ENCODE results near the gene EGFR.

Gene EGFR

GRCh38 chr7:55066524-55066923 is 47.7 kb downstream of the EGFR start:
- Histone ChIP-seq H3K27me3 (no peaks in the 10 kb centered on the region), H3K4me3 (ENCODE audit: low read depth, low read length) (no peak overlapping the region), H3K9me3 (no peaks in the 10 kb centered on the region; the same call in 1 of the 2 replicates), H3K36me3 (peaks cover 70% of the 10 kb centered on the region), H3K4me1 (peaks cover 48% of the 10 kb centered on the region)
- TF ChIP-seq CTCF (IDR thresholded peaks at IDR 0.05; ENCODE audit: low read depth, low read length) = no peak
- DNase-seq = no peak

GRCh38 chr7:55066938-55067337 is 48.1 kb downstream of the EGFR start:
- DNase-seq = no peak
- H3K4me3 ChIP-seq (ENCODE audit: low read depth, low read length) = no peak overlapping the region
- H3K36me3 ChIP-seq = peaks cover 72% of the 10 kb centered on the region
- no peak for TF ChIP-seq CTCF (IDR thresholded peaks at IDR 0.05; ENCODE audit: low read depth, low read length)
- H3K9me3 ChIP-seq = no peaks in the 10 kb centered on the region; the same call in 1 of the 2 replicates
- no peaks in the 10 kb centered on the region for H3K27me3 ChIP-seq
- H3K4me1 ChIP-seq = peaks cover 52% of the 10 kb centered on the region

- Histone ChIP-seq H3K27me3 (no peaks in the 10 kb centered on the region), H3K36me3 (peaks cover 72% of the 10 kb centered on the region), H3K9me3 (no peaks in the 10 kb centered on the region; the same call in 1 of the 2 replicates), H3K4me3 (ENCODE audit: low read depth, low read length) (no peak overlapping the region), H3K4me1 (peaks cover 49% of the 10 kb centered on the region)
- DNase-seq = no peak
- TF ChIP-seq CTCF (IDR thresholded peaks at IDR 0.05; ENCODE audit: low read depth, low read length) = no peak
Observed at GRCh38 chr7:55067748-55068147, 48.9 kb downstream of the EGFR start.

- Histone ChIP-seq H3K4me1 (peaks cover 45% of the 10 kb centered on the region), H3K4me3 (ENCODE audit: low read depth, low read length) (no peak overlapping the region), H3K36me3 (peaks cover 69% of the 10 kb centered on the region), H3K9me3 (no peaks in the 10 kb centered on the region; the same call in 1 of the 2 replicates), H3K27me3 (no peaks in the 10 kb centered on the region)
- no peak for DNase-seq
- TF ChIP-seq CTCF (IDR thresholded peaks at IDR 0.05; ENCODE audit: low read depth, low read length) = no peak
Observed at GRCh38 chr7:55069271-55069792, 50.5 kb downstream of the EGFR start.

- peaks cover 61% of the 10 kb centered on the region for H3K36me3 ChIP-seq
Observed at GRCh38 chr7:55070271-55070743, 51.5 kb downstream of the EGFR start.

More at GRCh38 chr7:55070271-55070743, 51.5 kb downstream of the EGFR start:
- Histone ChIP-seq H3K27me3 (no peaks in the 10 kb centered on the region), H3K9me3 (no peaks in the 10 kb centered on the region; the same call in 1 of the 2 replicates), H3K4me3 (ENCODE audit: low read depth, low read length) (no peak overlapping the region), H3K4me1 (peaks cover 44% of the 10 kb centered on the region)
- TF ChIP-seq CTCF (IDR thresholded peaks at IDR 0.05; ENCODE audit: low read depth, low read length) = no peak
- DNase-seq = no peak
